T1000 (cell line): ENCODE data around the gene FANK1.
"Not testable (repeated sequence)": the region's sequence is repeated elsewhere in the genome, so short reads cannot be mapped to it uniquely, and the experiment has no call there.

ENCODE experiments used
- DNase-seq: peaks from one replicate; lab custom pipeline; 2025; ENCODE audit warnings: mixed read lengths; lab: John Stamatoyannopoulos, UW

FANK1 gene

DNA sequence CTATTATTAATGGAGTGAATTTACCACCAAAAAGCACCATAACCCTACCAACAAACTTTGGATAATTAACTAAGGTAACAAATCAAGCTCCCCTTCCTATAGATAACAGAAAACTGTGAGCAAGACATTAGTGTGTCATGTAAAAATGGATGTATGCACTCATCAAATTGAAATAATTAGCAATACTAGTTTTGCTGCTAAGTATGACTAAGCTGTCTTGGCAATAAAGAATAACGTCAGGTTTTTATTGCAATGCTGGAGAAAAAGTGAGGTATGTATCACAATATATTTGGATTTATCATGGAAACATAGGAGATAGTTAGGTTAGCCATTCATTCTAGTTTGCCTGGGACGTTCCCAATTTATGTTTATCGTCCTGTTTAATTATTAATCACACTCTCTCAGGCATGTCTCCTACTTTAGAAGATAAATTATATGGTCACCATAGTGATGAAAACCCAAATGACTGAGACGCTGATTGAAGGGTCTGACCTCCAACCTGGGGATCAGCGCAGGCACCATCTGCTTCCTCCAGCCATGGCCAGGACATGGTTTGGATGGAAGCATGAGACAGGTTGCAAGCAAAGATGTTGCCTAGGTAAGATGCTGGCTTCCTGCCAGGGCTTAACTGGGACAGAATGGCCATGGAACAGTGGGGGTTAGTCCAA lies 125.6 kb downstream of the FANK1 start:
- no peak for DNase-seq

DNA sequence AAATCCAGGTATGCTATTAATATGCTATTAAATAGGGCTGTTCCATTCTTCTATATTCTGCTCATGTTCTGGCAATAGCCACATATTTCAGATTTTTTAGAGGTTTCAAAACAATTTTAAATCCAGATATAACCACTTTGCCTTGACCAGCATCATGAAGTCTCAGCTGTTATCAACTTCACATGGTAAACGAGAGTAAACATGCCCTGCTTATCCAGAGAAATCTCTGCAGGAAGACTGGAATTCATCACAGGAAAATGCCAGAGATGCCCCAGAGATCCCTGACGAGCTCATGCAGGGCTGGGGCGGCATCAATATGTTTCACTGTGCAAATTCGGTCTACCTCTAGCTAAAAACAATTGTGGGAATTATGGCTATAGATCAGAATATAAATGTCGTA lies 126.5 kb downstream of the FANK1 start:
- DNase-seq = no peak

DNA sequence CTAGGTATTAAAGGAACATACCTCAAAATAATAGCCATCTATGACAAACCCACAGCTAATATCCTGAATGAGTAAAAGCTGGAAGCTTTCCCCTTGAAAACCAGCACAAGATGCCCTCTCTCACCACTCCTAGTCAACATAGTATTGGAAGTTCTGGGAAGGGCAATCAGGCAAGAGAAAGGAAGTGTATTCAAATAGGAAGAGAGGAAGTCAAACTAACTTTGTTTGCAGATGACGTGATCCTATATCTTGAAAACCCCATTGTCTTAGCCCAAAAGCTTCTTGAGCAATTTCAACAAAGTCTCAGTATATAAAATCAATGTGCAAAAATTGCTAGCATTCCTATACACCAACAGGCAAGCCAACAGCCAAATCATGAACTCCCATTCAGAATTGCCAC lies 131.3 kb downstream of the FANK1 start:
- no peak for DNase-seq

DNA sequence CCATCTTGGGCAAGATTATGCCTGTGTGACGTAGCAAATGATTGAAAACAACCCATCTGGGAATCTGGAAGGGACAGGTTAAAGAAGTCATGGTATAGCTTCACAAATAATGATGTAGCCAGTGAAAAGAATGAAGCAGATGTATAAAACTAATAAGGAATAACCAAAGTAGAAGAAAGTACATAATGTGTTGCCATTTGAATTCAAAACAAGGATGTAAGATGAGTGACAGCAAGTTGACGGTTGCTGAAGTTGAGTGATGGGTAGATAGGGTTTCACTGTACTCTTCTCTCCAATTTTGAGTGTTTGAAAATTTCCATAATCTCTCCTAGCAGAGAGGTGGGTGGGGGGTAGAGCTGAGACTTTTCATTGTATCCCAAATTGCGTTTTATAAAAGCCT lies 133.6 kb downstream of the FANK1 start:
- DNase-seq = no peak

DNA sequence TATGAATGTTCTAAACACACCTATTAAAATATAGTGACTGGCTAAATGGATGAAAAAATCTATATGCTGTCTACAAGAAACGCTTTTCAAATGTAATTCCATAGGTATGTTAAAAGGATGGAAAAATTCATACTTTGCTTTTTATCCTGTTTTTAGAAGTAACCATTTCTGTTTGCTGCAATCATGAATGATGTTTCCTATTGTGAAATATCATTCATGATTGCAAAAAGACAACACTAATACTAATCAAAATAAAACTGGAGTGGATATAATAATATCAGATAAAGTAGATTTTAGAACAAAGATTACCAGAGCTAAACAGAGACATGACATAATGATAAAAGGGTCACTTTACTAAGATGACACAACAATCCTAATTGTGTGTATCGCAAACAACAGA lies 138.2 kb downstream of the FANK1 start:
- DNase-seq = no peak

DNA sequence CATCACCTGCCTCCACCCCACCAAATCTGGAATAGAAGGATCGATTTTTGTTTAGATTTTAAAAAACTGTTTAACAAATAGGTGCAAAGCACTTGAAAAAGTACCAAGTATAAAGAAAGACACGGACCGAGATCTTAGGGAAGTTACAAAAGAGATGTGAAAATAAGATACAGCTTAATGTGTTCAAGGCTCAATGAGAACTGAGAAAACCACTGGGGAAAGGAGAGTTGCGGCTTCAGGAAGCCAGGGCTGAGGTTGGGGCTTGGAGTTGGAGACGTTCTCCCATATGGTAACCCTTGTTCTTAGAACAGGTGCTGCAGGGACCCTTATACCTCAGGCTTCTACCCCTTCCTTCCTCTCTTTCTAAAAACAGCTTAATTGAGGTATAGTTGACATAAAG lies 140.2 kb downstream of the FANK1 start:
- DNase-seq = no peak

DNA sequence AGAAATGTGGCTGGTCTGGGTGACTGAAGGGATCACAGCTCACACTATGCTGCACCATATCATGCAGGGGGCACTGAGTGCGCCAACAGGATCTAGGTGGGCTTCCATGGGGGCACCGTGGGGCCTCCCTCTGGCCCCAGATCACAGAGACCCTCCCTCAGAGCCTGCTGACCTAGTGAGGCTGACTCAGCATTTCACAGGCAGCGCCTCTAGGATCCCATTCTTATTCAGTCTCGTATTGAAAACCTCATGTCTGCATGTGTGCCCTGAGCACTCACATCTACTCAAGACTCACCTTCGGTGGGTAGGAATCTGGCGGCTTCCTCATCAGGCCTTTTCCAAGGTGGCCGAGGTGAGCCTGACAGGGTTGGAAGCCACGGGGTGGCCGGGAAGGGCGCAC lies 141.6 kb downstream of the FANK1 start:
- DNase-seq = no peak

DNA sequence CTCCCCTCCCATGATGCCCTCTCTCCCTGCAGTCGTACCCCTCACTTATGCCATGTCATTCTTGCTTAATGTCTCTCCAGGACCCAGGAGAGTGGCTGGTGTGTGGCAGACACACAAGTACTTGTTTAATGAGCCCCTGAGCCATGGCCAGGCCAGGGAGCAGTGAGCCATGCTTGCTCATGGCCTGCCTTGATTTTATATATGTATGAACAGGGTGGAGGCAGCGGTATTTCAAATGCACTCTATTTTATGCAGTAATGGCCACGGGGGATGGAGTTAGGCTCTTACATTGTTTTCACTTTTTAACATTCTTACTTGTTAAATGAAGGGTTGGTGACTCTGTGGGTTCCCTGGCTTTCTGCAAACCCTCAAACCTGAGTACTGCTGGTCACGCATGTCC lies 144.8 kb downstream of the FANK1 start:
- no peak for DNase-seq

DNA sequence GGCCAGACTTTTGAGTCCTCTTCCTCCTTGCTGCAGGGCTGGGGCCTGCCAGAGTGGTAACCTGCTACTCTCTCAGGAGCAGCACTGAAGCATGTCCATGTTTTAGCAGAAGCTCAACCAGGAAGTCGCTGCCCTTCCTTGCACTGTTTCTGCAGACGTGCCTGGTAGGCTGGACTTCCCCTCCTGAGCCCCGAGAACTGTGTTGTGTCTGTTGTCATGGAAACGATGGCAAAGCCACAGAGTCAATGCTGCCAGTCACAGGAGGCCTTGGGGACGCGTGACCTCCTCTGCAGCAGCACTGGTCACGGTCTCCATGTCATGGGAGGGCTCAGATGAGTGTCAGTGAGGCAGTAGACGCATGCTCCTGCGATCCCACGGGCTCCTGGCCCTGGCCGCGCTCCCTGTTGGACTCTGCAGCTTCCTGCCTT lies 145.5 kb downstream of the FANK1 start:
- DNase-seq = no peak

DNA sequence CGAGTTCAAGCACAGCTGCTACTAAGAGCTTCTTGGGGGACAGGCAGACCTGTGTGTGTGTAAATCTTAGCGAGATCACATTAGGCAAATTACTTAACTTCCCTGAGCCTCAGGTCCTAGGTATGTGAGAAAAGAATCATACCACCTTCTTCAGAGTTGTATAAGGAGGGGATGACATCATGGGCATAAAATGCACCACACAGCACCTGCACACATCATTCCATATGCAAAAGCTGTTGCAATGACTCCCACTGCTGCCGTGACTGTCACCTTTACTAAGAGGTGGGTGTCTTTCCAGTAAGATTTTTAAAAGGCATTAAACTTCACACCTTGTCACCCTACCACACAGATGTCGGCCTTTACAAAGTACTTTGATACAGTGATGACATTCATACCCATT lies 146.0 kb downstream of the FANK1 start:
- DNase-seq = no peak

DNA sequence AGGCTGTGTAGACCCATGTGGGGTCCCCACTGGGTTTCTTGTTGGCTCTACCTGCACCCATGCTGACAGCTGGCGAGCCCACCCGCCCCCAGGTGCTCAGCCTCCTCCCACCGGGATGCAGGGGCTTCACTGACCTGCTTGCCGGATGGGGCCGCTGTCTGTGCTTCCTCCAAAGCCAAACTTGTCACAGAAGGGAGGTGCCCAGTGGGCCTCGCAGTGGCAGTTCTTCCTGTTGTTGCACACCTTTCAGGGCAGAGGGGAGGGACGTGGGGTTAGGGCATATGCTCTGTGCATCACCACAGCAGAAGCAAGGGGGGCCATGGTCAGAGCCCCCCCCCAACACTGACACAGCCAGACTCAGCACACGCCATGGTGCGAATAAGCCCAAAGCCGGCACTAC lies 146.5 kb downstream of the FANK1 start:
- DNase-seq = no peak

DNA sequence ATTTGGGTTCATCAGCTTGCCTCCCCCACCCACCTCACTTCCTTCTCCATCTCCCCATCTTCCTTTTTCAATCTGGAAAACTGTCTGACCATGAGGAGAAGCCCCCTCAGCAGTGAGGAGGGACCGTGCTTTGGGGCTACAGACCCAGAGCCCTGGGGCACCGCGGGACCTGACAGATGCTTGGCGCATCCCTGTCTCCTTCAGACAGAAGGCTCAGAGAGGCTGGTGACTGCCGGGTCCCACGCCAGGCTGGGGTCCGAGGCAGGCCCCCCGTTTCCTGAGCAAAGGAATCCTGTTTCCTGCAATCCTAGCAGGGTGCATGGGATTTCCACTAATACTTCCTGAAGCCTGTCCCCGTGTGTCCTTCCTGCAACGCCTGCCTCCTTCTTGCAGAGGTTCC lies 147.0 kb downstream of the FANK1 start:
- no peak for DNase-seq

DNA sequence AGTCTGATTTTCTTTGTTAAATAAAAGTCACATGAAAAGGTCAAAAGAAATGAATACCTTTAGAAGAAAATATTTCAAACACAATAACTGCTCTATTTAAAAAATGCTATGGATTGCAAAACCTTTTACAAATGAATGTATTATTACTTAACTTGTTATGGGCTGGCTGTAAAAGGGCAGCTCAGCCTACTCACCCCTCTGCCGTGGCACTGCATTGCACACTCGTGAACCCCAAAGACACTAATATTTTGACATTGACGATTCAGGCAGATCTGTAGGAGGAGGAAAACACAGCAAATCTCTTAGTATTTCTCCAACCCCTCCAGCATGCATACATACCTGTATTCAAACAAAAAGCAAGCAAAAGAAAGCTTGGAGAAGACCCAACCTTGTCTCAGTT lies 149.5 kb downstream of the FANK1 start:
- no peak for DNase-seq

DNA sequence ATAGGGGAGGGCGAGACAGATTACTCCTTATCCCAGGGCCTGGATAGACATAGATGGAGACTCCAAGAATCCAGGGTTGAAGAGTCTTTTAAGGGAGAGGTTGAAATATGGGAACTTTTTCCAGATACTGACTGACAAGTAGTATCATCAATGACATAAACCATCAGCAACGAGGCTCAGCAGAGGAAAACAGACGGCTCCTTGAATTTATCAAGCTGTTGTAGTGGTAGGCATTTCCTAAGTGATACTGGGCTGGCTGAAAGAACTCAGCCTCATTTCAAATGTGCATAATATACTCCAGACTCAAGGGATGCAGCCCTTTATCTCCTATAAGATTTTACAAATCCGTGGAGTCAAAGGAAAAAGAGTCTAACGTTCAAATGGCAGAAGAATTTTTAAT lies 150.5 kb downstream of the FANK1 start:
- DNase-seq = no peak

DNA sequence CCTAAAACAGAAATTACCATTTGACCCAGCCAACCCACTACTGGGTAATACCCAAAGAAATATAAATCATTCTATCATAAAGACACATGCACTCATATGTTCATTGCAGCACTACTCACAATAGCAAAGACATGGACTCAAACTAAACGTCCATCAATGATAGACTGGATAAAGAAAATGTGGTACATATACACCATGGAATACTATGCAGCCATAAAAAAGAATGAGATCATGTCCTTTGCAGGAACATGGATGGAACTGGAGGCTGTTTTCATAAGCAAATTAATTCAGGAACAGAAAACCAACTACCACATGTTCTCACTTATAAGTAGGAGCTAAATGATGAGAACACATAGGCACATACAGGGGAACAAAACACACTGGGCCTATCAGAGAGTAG lies 151.4 kb downstream of the FANK1 start:
- not testable (repeated sequence) for DNase-seq

DNA sequence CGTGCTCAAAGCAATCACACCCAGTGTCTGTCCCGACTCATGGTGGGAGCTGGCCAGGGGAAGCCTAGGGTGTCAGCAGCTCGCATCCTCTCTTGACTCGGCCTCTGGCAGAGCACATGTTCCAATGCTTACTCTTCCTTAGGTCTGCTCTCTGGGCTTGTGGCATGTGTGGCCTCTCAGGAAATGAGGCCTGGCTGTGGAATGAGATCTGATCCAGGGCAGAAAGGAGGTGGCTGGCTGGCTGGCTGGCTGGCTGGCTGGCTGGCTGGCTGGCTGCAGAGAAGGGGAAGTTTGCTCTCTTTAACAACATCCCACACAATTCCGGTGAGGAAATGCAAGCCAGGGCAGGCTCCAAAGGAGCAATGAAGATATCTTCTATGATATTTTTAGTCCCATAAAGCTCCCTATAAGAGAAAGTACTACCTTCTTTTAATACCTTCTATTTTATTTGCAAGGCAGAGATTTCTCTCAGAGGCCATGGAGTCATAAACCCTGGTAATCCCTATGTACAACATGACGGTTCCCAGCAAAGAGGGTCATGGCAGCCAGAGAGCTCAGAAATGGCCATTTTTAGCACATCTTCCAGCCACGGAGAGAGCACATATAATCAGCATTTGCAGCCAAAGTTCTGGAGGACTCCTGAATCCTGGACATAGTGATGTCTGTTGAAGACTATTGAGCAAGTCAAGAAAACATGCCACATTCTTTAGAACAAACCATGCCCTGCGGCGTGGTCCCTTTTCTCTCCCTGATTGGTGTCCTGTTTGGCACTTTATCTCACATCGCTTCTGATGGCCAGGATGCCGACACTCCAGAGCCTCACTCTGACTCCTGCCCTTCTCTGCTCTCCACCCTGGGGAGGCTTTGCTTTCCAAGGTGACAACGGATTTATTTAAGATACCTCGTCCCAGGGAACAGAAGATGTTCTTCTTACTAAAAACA lies 153.7 kb downstream of the FANK1 start:
- DNase-seq = no peak

DNA sequence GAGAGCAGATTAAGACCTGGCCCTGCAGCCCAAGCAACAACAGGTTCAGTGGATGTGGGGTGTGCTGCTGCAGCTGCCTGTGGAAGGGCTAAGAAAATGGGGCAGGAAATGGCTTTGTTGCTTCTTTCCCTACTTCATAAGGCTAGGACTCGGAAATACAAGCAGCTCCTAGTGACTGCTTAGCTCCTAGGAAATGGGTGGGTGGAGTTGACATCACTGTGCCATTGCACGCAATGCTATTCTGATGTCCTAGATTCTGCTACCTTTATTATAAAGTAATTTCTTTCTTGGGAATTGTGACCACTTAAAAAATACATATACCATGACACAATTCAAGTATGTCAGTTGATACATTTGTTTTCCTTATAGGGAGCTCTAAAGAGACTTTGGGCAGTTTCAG lies 155.8 kb downstream of the FANK1 start:
- no peak for DNase-seq

DNA sequence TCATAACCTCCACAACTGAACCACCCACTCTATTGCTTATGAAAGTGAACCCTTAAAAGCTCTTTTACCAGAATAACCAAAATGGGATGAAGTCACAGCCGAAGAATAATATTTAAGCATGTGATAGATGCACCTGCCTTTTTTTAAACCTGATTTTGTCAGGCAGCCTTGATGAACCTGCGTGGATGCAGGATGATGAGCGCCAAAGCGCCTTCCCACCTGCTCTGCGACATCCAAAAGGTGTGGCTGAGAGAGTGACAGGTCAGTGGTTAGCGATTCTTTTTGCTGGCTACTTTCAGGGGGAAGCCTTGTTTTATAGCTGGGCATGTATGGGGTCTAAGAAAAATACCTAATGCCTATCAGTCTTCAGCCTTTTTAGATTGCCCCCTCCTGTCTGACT lies 157.8 kb downstream of the FANK1 start:
- DNase-seq = no peak

DNA sequence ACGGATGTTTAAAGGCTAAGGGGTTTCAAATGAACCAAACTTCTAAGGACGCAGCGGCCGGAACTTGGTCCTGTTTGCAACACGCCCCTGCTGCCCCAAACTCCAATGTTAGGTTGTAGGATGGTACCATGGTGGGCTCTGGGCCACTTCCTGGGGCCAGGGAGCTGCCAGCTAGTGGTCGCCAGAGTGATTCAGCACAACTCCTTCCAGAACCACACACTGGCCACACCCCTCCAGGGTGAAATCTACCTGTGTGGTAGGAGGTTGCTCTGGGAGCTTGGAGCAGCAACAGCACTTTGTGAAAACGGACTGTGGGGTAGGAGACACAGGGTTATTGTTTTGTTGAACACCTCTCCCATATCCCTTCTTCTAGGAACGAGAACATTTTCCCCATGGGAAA lies 161.1 kb downstream of the FANK1 start:
- DNase-seq = no peak

DNA sequence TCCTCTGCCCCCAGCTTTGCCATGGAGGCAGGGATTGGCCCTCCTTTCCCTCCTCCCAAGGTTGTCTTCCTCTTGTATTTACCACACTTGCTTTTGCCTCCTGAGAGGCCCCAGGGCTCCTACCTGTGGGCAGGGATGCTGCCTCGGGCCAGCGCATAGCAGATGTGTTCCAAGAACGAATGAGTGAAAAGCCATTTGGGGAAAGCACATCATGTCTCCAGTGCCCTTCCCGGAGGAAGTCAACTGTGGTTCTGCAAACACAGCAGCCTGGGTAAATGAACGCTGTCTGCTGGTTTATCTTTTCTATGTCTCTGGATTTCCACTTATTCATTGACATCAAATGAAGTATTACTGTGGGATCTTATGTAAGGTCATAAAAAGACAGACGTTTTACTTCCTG lies 161.7 kb downstream of the FANK1 start:
- no peak for DNase-seq

DNA sequence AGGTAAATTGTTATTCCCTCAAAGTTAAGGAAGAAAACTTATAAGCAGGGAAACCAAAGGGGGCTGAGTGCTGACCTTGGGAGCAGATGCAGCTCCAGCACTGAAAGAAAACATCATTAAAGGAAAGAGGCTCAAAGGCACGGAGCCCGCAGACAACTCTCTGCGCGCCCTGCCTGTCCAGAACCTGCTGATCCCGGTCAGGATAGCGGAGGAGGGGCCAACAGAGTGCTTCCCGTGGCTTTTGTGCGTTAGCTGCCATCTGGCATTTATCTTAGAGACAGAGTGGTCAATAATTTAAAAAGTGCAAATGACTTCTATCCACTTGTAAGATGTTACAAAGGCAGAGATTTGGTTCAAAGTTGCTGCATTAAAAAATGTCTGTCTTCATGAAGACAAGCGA lies 162.1 kb downstream of the FANK1 start:
- DNase-seq = no peak
